HepG2 (cell line): ENCODE measurements around the gene ARHGAP33. TPM values are rescaled to one million over a fixed set of nuclear protein-coding genes. Genes with fewer than 3 reads are reported as not detected.
A peak's percentile ranks its signal among the peaks of the same experiment; 100 is the strongest.

ENCODE experiments used
- CHD2 ChIP-seq: IDR thresholded peaks from 2 replicates; pipeline ENCODE4 v1.6.1; 2011; ENCODE audit warnings: low read depth, low read length, improper control_type of control experiment
- DNMT1 ChIP-seq: sonication (generic); formaldehyde crosslinking; IDR thresholded peaks from 2 replicates; pipeline ENCODE4 v1.5.1; 2020; ENCODE audit warnings: mild to moderate bottlenecking, missing genetic modification reagents
- FOXC1 ChIP-seq: sonication (generic); formaldehyde crosslinking; IDR thresholded peaks from 2 replicates; pipeline ENCODE4 v1.8.0; 2022; ENCODE audit warnings: mild to moderate bottlenecking, missing genetic modification reagents, borderline replicate concordance
- HMGXB4 ChIP-seq, 2 experiments: sonication (generic) in 1 of 2; formaldehyde crosslinking in 1 of 2; IDR thresholded peaks; 2 replicates each; pipeline versions ENCODE4 v1.4.0 to v1.6.1; 2018 to 2020; ENCODE audit warnings: missing genetic modification reagents in 2 of 2, borderline replicate concordance in 1 of 2, low read depth in 1 of 2, mild to moderate bottlenecking in 1 of 2, missing biosample characterization in 1 of 2
- MZF1 ChIP-seq: sonication (generic); formaldehyde crosslinking; IDR thresholded peaks from 2 replicates; pipeline ENCODE4 v1.8.1; 2023; ENCODE audit warnings: mild to moderate bottlenecking, missing genetic modification reagents, borderline replicate concordance
- NFAT5 ChIP-seq: sonication (generic); formaldehyde crosslinking; IDR thresholded peaks from 2 replicates; pipeline ENCODE4 v1.4.0; 2020; ENCODE audit warnings: missing genetic modification reagents
- NONO ChIP-seq, 2 experiments: fragments of 450-650 bp in 1 of 2; sonication (generic) in 1 of 2; formaldehyde crosslinking in 1 of 2; IDR thresholded peaks in 1 of 2; conservative IDR thresholded peaks in 1 of 2; 2 replicates each; pipeline versions ENCODE4 v1.6.1 to v1.8.0; 2017 to 2022; ENCODE audit warnings: mild to moderate bottlenecking in 1 of 2, missing genetic modification reagents in 1 of 2, moderate library complexity in 1 of 2
- PHF8 ChIP-seq: sonication (generic); formaldehyde crosslinking; IDR thresholded peaks from 2 replicates; pipeline ENCODE4 v1.5.0; 2020; ENCODE audit warnings: missing genetic modification reagents
- PITX1 ChIP-seq: sonication (generic); formaldehyde crosslinking; IDR thresholded peaks from 2 replicates; pipeline ENCODE4 v1.5.1; 2020; ENCODE audit warnings: mild to moderate bottlenecking, missing genetic modification reagents
- POGK ChIP-seq: sonication (generic); formaldehyde crosslinking; conservative IDR thresholded peaks from 2 replicates; pipeline ENCODE4 v1.8.0; 2022; ENCODE audit warnings: mild to moderate bottlenecking, moderate library complexity, missing genetic modification reagents
- SP4 ChIP-seq: sonication (generic); formaldehyde crosslinking; IDR thresholded peaks from 2 replicates; pipeline ENCODE4 v1.8.1; 2023; ENCODE audit warnings: mild to moderate bottlenecking, missing genetic modification reagents
- TAF15 ChIP-seq: fragments of 200-400 bp; formaldehyde crosslinking; IDR thresholded peaks from one replicate; pipeline ENCODE4 v1.6.1; 2018; ENCODE audit warnings: mild to moderate bottlenecking, low read depth, low read length; ENCODE audit not compliant: poor library complexity, severe bottlenecking
- polyA plus RNA-seq, 8 experiments: library from polyadenylated mRNA; depleted of rRNA in 3 of 8; stranded (reverse) in 7 of 8; unstranded in 1 of 8; fragments of >200 nt; fragmentation: Illumina TruSeq in 4 of 8; extraction: Trizol in 4 of 8; gene quantifications; 2 replicates each; pipeline versions ENCODE4 v1.2.1 to v1.2.3, GENCODE V29; 2011 to 2016; ENCODE audit warnings: low read depth in 4 of 8, missing spikeins in 1 of 8, mixed read lengths in 1 of 8; ENCODE audit not compliant: insufficient read depth in 1 of 8
- total RNA-seq, 5 experiments: library from RNA; depleted of rRNA; stranded (reverse); fragments of >200 nt; fragmentation: Illumina TruSeq; extraction: Trizol; gene quantifications; 2 replicates each; pipeline ENCODE4 v1.2.3, GENCODE V29; 2016; ENCODE audit warnings: low read depth in 1 of 5

Gene ARHGAP33
- total and polyA plus RNA-seq, 2 of the 13 experiments (the other 11 are each of a cell fraction or from before 2014, with no cell fraction given): 1.3 to 2.7 TPM

GRCh38 chr19:35828692-35829301 is 53.4 kb downstream of the ARHGAP33 start (continued):
- peak; percentile 98 for TF ChIP-seq NFAT5 (CRISPR knock-in tag)
- TF ChIP-seq PHF8 (CRISPR knock-in tag): no peak
- TF ChIP-seq POGK: peak; percentile 92
- no peak for TF ChIP-seq TAF15
- TF ChIP-seq CHD2: no peak
- peak; percentile 63 for TF ChIP-seq PITX1
- TF ChIP-seq FOXC1 (CRISPR knock-in tag): peak; percentile 94
- TF ChIP-seq HMGXB4 (CRISPR knock-in tag; IDR thresholded peaks at IDR 0.05; ENCODE audit: borderline replicate concordance in 1 of 2, low read depth in 1 of 2): 0 out of 4 replicates have a peak, but pooled peaks of 1 of the 2 experiments have one; percentile 68
- TF ChIP-seq MZF1 (CRISPR knock-in tag): no peak
- peak; percentile 55; the same call in 1 of the 2 replicates for TF ChIP-seq SP4 (CRISPR knock-in tag)
- TF ChIP-seq DNMT1: 0 out of 2 replicates have a peak, but pooled peaks have one; percentile 37
- no peak for TF ChIP-seq NONO (IDR thresholded peaks at IDR 0.05)
- TF ChIP-seq NONO (CRISPR knock-in tag; conservative IDR thresholded peaks at IDR 0.05): no peak
